ENCODE data around the gene ABCC11.

DNA sequence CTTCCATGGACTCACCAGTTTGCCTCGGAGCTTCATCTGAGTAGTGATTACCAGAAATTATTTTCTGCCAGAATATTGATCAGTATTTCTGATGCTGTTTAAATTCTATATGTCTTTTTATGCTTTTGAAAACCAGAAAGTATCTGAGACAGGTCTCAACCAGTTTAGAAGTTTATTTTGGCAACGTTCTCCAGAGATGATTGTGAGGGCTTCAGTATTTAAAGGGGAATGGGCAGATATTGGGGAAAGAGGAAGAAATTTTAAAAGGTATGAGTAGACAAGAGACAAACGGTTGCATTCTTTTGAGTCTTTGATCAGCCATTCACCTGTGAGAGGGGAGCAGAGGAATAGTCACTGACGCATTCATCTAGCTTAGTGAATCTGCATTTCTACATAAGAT, 44.4 kb upstream of the ABCC11 start:
- no peak for TF ChIP-seq POLR2A (IDR thresholded peaks at IDR 0.05)
- no peak for TF ChIP-seq CTCF (IDR thresholded peaks at IDR 0.05)
- no peak for TF ChIP-seq POLR2AphosphoS5 (IDR thresholded peaks at IDR 0.05; ENCODE audit: insufficient read depth in 1 of 2, low read depth in 1 of 2)

All from vagina (tissue), 2 donors.